ENCODE measurements around the gene RABAC1.

DNA sequence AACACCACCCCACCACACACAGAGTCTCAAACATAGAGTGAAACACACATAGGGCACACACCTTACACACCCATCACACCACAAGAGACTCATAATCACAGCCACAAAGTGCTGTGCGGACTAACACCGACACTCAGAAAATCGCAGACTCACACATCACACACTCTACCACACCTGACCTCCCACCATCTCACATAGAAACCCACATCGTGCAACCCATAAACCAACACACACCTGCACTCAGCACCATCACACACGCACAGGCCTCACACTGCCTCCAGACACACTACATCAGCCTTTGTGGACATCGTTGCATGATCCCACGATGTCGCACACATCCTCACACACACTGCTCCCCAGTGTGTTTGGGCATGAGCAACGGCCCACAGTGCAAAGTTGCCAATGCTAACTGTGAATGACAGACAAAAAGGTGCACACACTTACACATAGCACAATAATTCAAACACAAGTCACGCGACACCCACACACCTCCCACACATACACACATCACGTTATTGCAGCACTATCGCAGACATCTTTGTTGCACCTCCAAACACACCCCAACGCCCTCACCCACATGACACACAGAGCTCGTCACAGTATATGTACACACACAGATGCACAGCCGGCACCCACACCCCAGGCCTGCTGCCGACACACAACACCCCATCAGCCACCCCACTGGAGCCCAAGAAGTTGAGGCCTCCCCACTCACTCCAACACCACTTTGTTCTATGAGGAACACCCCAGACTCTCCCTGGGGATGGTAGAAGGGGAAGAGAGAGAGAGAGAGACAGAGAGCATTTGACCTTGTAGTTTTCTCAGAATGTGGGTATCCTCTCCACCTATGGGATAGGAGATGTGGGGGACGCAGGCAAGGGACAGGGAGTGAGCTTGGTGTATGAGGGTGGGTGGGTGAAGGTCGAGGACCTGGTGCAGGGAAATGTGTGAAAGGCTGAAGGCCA, 36.2 kb upstream of the RABAC1 start:
- TF ChIP-seq, protein P1, sequence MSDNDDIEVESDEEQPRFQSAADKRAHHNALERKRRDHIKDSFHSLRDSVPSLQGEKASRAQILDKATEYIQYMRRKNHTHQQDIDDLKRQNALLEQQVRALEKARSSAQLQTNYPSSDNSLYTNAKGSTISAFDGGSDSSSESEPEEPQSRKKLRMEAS (IDR thresholded peaks at IDR 0.05): no peak
- TF ChIP-seq POLR2A (IDR thresholded peaks at IDR 0.05; ENCODE audit: borderline replicate concordance, extremely low read depth, insufficient read depth, insufficient read length): no peak
- TF ChIP-seq, protein P2, sequence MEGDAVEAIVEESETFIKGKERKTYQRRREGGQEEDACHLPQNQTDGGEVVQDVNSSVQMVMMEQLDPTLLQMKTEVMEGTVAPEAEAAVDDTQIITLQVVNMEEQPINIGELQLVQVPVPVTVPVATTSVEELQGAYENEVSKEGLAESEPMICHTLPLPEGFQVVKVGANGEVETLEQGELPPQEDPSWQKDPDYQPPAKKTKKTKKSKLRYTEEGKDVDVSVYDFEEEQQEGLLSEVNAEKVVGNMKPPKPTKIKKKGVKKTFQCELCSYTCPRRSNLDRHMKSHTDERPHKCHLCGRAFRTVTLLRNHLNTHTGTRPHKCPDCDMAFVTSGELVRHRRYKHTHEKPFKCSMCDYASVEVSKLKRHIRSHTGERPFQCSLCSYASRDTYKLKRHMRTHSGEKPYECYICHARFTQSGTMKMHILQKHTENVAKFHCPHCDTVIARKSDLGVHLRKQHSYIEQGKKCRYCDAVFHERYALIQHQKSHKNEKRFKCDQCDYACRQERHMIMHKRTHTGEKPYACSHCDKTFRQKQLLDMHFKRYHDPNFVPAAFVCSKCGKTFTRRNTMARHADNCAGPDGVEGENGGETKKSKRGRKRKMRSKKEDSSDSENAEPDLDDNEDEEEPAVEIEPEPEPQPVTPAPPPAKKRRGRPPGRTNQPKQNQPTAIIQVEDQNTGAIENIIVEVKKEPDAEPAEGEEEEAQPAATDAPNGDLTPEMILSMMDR (IDR thresholded peaks at IDR 0.05 in 2 of 3, conservative IDR thresholded peaks at IDR 0.05 in 1 of 3; ENCODE audit: borderline replicate concordance in 1 of 3, insufficient read depth in 1 of 3, low read depth in 2 of 3, low read length in 2 of 3): no peak

Data from HCT116 (cell line).